SU-DHL-6 (cell line): ENCODE results near the gene LANCL1.

ENCODE experiments used
- EZH2phosphoT487 ChIP-seq: fragments of 200-600 bp; sonication (generic), shearing (Covaris generic); conservative IDR thresholded peaks from 2 replicates; pipeline ENCODE4 v1.6.1; 2018; ENCODE audit warnings: mild to moderate bottlenecking, antibody characterized with exemption, low read length, moderate library complexity, mixed read lengths
- TF ChIP-seq, protein P1 (sequence below): fragments of 200-600 bp; sonication (generic); IDR thresholded peaks from one replicate; pipeline ENCODE4 v1.5.1; 2017; ENCODE audit warnings: antibody characterized with exemption, mild to moderate bottlenecking, low read length, moderate library complexity; ENCODE audit not compliant: insufficient read depth, poor library complexity, severe bottlenecking

DNA sequence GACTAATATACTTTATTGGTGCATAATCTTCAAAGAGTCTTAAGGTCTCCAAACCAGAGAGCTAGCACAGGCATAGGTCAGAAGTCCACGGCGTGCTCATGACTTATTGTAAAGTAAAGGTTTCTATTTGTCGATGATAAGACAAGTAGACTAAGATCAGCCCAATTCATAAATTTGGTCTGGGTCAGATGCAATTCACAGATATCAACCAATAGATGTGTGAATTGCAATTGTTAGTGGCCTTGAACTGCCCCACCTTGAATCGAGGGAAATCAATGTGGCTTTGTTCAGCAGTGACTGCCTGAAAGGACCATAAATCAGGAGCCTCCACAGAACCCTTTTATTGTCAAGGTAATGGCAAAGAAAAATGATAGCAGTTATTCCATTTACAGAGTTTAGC lies 40.7 kb upstream of the LANCL1 start:
- TF ChIP-seq, protein P1, sequence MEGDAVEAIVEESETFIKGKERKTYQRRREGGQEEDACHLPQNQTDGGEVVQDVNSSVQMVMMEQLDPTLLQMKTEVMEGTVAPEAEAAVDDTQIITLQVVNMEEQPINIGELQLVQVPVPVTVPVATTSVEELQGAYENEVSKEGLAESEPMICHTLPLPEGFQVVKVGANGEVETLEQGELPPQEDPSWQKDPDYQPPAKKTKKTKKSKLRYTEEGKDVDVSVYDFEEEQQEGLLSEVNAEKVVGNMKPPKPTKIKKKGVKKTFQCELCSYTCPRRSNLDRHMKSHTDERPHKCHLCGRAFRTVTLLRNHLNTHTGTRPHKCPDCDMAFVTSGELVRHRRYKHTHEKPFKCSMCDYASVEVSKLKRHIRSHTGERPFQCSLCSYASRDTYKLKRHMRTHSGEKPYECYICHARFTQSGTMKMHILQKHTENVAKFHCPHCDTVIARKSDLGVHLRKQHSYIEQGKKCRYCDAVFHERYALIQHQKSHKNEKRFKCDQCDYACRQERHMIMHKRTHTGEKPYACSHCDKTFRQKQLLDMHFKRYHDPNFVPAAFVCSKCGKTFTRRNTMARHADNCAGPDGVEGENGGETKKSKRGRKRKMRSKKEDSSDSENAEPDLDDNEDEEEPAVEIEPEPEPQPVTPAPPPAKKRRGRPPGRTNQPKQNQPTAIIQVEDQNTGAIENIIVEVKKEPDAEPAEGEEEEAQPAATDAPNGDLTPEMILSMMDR, result no peak
- TF ChIP-seq EZH2phosphoT487, result no peak
